ENCODE measurements around the gene RAB27B.
"Not testable (repeated sequence)": the region's sequence is repeated elsewhere in the genome, so short reads cannot be mapped to it uniquely, and the experiment has no call there.

The RAB27B gene

DNA sequence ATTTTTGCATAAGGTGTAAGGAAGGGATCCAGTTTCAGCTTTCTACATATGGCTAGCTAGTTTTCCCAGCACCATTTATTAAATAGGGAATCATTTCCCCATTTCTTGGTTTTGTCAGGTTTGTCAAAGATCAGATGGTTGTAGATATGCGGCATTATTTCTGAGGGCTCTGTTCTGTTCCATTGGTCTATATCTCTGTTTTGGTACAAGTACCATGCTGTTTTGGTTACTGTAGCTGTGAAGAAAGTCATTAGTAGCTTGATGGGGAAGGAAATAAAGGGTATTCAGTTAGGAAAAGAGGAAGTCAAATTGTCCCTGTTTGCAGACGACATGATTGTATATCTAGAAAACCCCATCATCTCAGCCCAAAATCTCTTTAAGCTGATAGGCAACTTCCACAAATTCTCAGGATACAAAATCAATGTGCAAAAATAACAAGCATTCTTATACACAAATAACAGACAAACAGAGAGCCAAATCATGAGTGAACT is 7.4 kb upstream of the RAB27B start:
- DNase-seq, result not testable (repeated sequence)

GRCh38 chr18:54822872-54823845 is 5.1 kb upstream of the RAB27B start:
- no peak for DNase-seq

GRCh38 chr18:54824761-54825160 is 3.5 kb upstream of the RAB27B start:
- no peak for DNase-seq

DNA sequence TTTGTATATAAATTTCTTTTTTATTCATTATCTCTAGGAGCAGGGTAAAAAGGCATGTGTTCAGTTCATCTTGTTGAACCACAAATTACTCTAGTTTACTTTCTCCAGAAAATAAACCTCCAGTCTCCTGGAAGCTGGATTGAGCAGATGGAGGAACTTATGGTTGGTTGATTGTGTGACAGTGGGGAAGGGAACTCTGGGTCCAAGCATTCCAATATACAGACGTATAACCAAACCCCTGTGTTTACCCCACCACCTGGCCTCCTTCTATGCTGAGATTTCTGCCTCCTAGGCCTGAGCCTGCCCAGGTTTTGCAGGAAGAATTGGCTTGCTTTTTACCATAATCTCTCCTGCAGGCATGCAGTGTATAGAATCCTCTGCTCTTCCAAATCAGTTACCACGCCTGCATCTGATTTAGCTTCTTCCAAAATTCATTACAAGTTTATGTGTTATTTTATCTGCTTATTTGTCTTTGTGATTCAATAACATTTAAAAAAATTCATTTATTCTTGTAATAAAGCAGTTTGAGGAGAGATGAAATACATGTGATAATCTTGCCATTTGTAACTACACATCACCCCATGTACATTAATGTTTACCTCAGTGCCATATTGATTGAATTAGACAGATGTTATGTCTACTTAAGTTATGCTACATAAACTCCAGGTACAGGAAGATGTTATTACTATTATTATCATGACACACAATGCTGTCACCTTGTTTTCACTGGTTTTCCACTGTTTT is 2.5 kb upstream of the RAB27B start:
- DNase-seq, result no peak

GRCh38 chr18:54828986-54829385 is 709 bp downstream of the RAB27B start:
- no peak for DNase-seq

DNA sequence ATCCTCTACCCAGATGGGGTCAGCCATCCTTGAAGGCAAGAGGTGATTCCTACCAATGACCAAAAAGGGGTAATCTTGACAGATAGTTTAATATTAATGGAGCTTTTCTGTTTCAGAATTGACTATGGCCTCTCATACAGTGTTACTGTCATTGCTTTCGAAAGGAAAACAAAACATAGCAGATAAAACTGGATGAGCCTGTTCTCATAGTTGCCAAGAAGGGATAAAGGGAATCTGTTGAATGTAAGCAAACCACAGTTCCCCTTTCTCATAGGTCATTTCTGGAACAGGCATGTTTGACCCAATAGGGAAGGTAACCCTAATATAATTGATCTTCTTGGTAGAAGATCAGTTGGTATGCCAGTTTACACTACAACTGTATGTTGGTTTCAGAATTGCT is 1.6 kb downstream of the RAB27B start:
- no peak for DNase-seq

DNA sequence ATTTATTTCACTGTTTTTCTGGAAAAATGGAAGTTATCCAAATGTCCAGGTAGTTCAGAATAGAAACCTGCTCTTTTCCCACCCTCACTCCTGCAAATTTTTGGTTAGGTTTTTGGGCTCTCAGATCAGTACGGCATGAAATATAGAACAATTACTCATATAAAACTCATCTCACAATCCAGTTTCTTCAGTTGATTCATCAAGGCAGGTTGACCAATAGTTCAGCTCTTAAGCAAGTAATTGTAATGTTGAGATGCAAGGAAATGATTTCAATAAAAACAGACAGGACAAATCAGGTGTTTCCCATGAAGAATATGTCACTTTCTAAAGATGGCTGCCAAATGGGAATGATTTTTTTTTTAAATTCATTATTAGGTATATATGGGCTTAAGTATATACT is 2.0 kb downstream of the RAB27B start:
- no peak for DNase-seq

- DNase-seq, result no peak
Measured at GRCh38 chr18:54830866-54831265, 2.6 kb downstream of the RAB27B start.

- no peak for DNase-seq
Measured at GRCh38 chr18:54835944-54836343, 7.7 kb downstream of the RAB27B start.

GRCh38 chr18:54843314-54843713 is 15.0 kb downstream of the RAB27B start:
- no peak for DNase-seq

GRCh38 chr18:54845787-54846186 is 17.5 kb downstream of the RAB27B start:
- DNase-seq, result no peak

DNA sequence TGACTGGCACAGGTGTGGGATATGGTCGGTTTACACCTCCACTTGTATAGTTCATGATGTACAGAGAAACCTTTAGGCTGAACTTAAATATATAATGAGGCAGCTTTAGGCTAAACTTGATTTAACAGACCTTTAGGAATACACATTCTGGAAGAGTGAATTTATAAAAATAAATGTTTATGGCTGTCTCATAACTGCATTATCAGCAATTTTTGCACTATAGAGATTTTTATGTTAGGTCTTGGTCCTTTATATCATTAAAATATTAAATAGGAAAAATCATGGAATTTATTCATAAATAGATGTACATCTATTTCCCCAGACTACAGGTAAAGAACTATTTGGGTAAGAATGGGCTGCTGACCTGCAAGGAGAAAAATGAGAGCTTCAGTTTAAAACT is 19.8 kb downstream of the RAB27B start:
- no peak for DNase-seq

DNA sequence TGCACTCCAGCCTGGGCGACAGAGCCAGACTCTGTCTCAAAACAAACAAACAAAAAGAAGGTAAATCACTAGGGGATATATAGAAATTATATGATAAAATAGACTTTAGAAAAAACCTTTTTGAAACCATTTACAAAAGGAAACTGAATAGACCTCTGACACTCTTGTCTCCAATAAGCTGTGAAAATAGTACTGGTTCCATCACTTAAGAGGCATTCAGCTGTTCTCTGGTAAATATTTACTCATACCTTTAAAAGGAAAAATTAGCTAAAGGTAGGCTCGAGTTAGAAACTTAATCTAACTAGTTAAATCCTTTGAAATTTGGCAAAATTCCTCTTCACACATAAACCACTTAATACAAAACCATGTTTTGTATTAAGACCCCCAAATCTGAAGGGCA is 21.4 kb downstream of the RAB27B start:
- DNase-seq, result no peak

DNA sequence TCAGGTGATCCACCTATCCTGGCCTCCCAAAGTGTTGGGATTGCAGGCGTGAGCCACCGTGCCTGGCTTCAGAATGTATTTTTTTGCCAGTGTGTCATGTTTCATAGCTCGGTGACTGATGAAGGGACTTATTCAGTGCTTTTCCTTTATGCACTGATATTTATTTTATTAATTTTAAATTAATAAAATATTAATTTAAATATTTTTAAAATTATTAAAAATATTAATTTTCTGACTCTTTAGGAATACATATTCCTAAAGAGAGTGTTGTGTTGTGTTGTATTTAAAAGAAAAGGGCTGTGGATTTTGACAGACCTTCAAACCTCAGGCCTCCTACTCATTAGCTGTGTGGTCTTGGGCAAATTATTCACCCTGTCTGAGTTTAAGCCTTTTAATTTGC is 22.3 kb downstream of the RAB27B start:
- DNase-seq, result no peak

- no peak for DNase-seq
Measured at GRCh38 chr18:54852780-54853675, 24.8 kb downstream of the RAB27B start.

DNA sequence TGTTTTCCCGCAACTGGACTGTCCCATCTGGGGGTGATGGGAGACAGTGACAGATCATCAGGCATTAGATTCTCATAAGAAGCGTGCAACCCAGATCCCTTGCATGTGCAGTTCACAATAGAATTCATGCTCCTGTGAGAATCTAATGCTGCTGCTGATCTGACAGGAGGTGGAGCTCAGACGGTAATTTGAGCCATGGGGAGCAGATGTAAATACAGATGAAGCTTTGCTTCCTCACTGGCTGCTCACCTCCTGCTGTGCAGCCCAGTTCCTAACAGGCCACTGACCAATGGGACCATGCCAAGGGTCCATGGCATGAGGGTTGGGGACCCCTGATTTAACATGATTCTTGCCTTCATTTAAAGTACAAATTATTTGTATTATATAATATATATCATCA is 26.8 kb downstream of the RAB27B start:
- not testable (repeated sequence) for DNase-seq

DNA sequence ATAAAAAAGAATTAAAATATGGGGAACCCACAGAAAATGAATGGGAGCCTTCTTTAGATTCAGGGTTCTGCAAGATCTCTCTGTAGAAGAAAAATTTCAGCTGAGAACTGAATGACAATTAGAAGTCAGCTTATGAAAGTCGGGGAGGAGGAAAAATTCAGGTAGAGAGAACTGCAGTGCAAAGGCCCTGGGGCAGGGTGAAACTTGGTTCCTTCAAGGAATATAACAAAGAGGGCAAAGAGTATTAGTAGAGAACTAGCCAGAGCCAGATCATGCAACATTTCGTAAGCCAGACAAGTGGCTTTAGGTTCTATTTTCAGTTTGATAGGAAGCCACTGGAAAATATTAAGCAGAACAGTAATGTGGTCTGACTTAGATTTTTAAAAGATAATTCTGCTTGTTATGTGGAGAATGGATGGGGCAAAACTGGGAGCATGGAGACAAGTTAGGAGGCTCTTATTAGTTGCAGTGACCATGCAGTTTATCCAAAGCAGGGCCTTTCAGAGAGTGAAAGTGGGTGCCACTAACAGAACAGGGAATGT is 27.9 kb downstream of the RAB27B start:
- DNase-seq, result no peak

DNA sequence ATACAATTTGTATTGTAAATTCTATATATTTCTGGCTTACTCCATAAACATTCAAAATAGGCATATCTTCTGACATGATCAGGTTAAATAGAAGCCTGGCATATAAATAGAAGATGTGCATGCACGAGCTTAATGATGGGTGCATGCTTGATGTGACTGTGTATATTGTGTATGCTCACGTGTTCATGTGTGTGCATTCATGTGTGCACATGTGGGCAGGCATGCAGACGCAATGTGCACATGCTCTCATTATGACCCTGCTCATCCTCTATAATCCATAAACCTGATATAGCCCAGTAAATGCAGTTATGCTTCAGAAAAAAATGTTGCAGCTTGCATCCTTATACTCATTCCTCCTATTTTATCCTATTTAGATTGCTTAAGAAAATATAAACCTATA is 29.2 kb downstream of the RAB27B start:
- DNase-seq, result no peak

DNA sequence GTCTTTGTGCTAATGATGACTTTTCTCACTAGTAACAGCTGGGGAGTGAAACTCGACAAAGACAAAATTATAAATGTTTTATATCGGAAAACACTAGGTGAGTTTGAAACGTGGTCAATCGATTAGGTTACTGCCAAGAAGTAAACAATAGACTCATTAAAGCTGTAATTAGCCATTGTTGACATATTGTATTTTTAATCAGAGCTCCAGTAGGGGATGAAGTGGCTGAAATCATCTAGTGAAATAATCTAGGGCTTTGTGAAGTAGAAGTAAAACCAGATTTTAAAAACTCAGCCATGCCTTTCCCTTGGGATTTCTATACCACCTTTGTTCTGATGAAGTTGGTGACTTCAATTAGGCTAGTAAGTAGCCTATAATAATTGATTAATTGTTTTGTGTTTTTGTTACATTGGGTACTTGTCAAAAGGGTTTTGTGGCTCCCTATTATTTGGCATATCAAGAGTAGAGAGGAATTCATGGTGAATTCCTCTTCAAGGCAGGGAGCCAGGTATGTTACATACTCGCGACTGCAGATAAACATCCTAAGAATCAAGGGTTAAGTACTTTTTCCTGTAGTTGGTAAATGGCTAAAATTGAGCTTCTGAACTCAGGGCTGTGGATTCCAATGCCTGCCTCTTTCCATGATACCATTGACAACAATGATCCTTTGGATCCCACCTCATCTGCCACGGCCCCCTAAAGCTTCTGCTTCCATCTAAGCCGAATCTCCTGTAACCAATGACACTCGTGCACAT is 31.6 kb downstream of the RAB27B start:
- no peak for DNase-seq

GRCh38 chr18:54860941-54861340 is 32.7 kb downstream of the RAB27B start:
- no peak for DNase-seq

GRCh38 chr18:54867131-54867530 is 38.9 kb downstream of the RAB27B start:
- no peak for DNase-seq

DNA sequence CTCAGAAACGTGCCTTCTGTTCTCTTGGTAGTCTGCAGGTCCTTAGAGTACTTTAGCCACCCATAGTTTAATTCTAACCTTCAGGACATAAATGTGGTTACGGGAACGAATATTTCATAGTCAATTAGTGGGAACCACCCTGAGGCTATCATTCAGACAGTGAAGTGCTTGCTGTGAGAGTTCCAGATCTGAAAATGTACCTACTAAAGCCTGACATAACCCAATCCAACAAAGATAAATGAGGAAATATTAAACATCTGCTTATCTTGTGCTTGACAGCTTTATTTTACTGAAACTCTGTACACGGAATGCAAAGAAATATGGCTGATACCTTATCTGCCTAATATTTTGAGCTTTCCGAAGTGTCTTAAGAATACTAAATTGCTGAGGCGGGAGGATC is 43.0 kb downstream of the RAB27B start:
- DNase-seq, result no peak
